A549 (cell line): ENCODE measurements around the gene PSMB9. TPM values are rescaled to one million over a fixed set of nuclear protein-coding genes. Genes with fewer than 3 reads are reported as not detected.

Experiments
- ATAC-seq, 2 experiments: fragments of 200-7000 bp in 1 of 2; fragments of >200 bp in 1 of 2; cut with Nextera tagmentation in 1 of 2; cut with Tn5 transposase in 1 of 2; 3 replicates each; pipeline versions ENCODE4 v1.8.0 to v1.9.1; 2018 to 2020; ENCODE audit warnings: mild to moderate bottlenecking in 1 of 2, moderate library complexity in 1 of 2
- CTCF ChIA-PET: fragments of 300-600 bp; sonication (Branson Sonifier 250); formaldehyde crosslinking; extraction: SDS; loops from one replicate; lab custom pipeline; 2021; ENCODE audit warnings: antibody characterized with exemption, inconsistent platforms; lab: Yijun Ruan, JAX
- POLR2A ChIA-PET: fragments of 350-600 bp; formaldehyde crosslinking; extraction: SDS; loops from one replicate; lab custom pipeline; 2021; ENCODE audit warnings: antibody characterized with exemption, inconsistent platforms; lab: Yijun Ruan, JAX
- DNase-seq, 2 experiments: peaks; one replicate each; pipeline versions ENCODE4 v3.0.0 to v3.0.0-alpha.2; 2011 to 2016; ENCODE audit warnings: low read depth in 1 of 2, low spot score in 1 of 2
- FAIRE-seq: peaks from 2 replicates; lab custom pipeline; 2011; peaks lifted over from hg19 to GRCh38; lab: Jason Lieb, UNC
- H3K27ac ChIP-seq, 2 experiments: fragments of >200 bp; sonication (Bioruptor Twin); formaldehyde crosslinking; 3 replicates each; pipeline ENCODE4 v1.5.1; 2016 to 2017
- H3K4me1 ChIP-seq: fragments of >200 bp; sonication (Bioruptor Twin); formaldehyde crosslinking; 3 replicates; pipeline ENCODE4 v1.6.1; 2016
- H3K4me2 ChIP-seq: fragments of >200 bp; sonication (Bioruptor Twin); formaldehyde crosslinking; 3 replicates; pipeline ENCODE4 v1.6.1; 2016
- H3K4me3 ChIP-seq: fragments of >200 bp; sonication (Bioruptor Twin); formaldehyde crosslinking; 3 replicates; pipeline ENCODE4 v1.5.1; 2016
- H3K9me3 ChIP-seq: fragments of >200 bp; sonication (Bioruptor Twin); formaldehyde crosslinking; 3 replicates; pipeline ENCODE4 v1.6.1; 2016
- CEBPB ChIP-seq, 2 experiments: fragments of >200 bp in 1 of 2; sonication (Bioruptor Twin) in 1 of 2; formaldehyde crosslinking in 1 of 2; IDR thresholded peaks; 2 replicates each; pipeline ENCODE4 v1.6.1; 2012 to 2016
- CTCF ChIP-seq: fragments of >200 bp; sonication (Bioruptor Twin); formaldehyde crosslinking; IDR thresholded peaks from 3 replicates; pipeline ENCODE4 v1.5.1; 2016
- EHF ChIP-seq: fragments of 250-450 bp; sonication (Bioruptor Pico); IDR thresholded peaks from 2 replicates; pipeline ENCODE4 v1.5.0; 2020; ENCODE audit warnings: mild to moderate bottlenecking
- ESRRA ChIP-seq: fragments of 150-350 bp; IDR thresholded peaks from 2 replicates; pipeline ENCODE4 v1.6.1; 2014; ENCODE audit warnings: mild to moderate bottlenecking, low read length, borderline replicate concordance
- FOSB ChIP-seq: fragments of 250-450 bp; sonication (Bioruptor Pico); IDR thresholded peaks from 2 replicates; pipeline ENCODE4 v1.5.0; 2020; ENCODE audit warnings: mild to moderate bottlenecking, moderate library complexity
- FOXS1 ChIP-seq: fragments of 250-450 bp; sonication (Bioruptor Pico); IDR thresholded peaks from 2 replicates; pipeline ENCODE4 v1.5.0; 2020; ENCODE audit warnings: mild to moderate bottlenecking, moderate library complexity
- HES2 ChIP-seq: fragments of >200 bp; sonication (Bioruptor Twin); formaldehyde crosslinking; IDR thresholded peaks from 2 replicates; pipeline ENCODE4 v1.6.1; 2016
- HEYL ChIP-seq: fragments of 250-450 bp; sonication (Bioruptor Pico); IDR thresholded peaks from 2 replicates; pipeline ENCODE4 v1.8.0; 2021; ENCODE audit warnings: mild to moderate bottlenecking, moderate library complexity
- HOXB5 ChIP-seq: fragments of 250-450 bp; sonication (Bioruptor Pico); IDR thresholded peaks from 2 replicates; pipeline ENCODE4 v1.5.0; 2020; ENCODE audit warnings: mild to moderate bottlenecking, moderate library complexity
- MAFK ChIP-seq: fragments of 450-650 bp; IDR thresholded peaks from 2 replicates; pipeline ENCODE4 v1.6.1; 2014; ENCODE audit not compliant: partially characterized antibody
- MAX ChIP-seq: IDR thresholded peaks from 2 replicates; pipeline ENCODE4 v1.6.1; 2012
- RAD21 ChIP-seq, 2 experiments: fragments of >200 bp in 1 of 2; sonication (Bioruptor Twin) in 1 of 2; formaldehyde crosslinking in 1 of 2; IDR thresholded peaks in 1 of 2; conservative IDR thresholded peaks in 1 of 2; 2 replicates in 1 of 2; 3 replicates in 1 of 2; pipeline ENCODE4 v1.6.1; 2012 to 2018; ENCODE audit warnings: inconsistent platforms in 1 of 2
- RCOR1 ChIP-seq: fragments of 150-350 bp; IDR thresholded peaks from 2 replicates; pipeline ENCODE4 v1.6.1; 2014; ENCODE audit warnings: antibody characterized with exemption, low read length, low read depth
- RFX5 ChIP-seq: fragments of 450-650 bp; IDR thresholded peaks from 2 replicates; pipeline ENCODE4 v1.7.1; 2014; ENCODE audit warnings: antibody characterized with exemption, mild to moderate bottlenecking, moderate library complexity
- SREBF2 ChIP-seq: fragments of 450-650 bp; IDR thresholded peaks from 2 replicates; pipeline ENCODE4 v1.6.1; 2014; ENCODE audit warnings: mild to moderate bottlenecking, moderate library complexity
- TP53 ChIP-seq: fragments of 250-450 bp; sonication (Bioruptor Pico); IDR thresholded peaks from 2 replicates; pipeline ENCODE4 v1.5.0; 2021; ENCODE audit warnings: mild to moderate bottlenecking, moderate library complexity
- ZC3H11A ChIP-seq: fragments of 450-650 bp; IDR thresholded peaks from 2 replicates; pipeline ENCODE4 v1.6.1; 2014; ENCODE audit warnings: antibody characterized with exemption, mild to moderate bottlenecking
- ZFP36 ChIP-seq: fragments of 450-650 bp; IDR thresholded peaks from 2 replicates; pipeline ENCODE4 v1.6.1; 2014; ENCODE audit warnings: borderline replicate concordance; ENCODE audit not compliant: partially characterized antibody
- WGBS: methylation state at CpG from one replicate; pipeline ENCODE4 v1.1.6; 2017; ENCODE audit errors: missing lambda C conversion rate; 5-methylcytosine and 5-hydroxymethylcytosine counted together
- polyA plus RNA-seq, 4 experiments: library from polyadenylated mRNA; depleted of rRNA in 3 of 4; stranded (reverse); fragments of >200 nt; fragmentation: RNase III in 1 of 4; extraction: RNeasy Plus Mini Kit Qiagen cat#74134 plus additional on column Dnase treatment in 1 of 4; gene quantifications; 2 replicates in 3 of 4; 3 replicates in 1 of 4; pipeline ENCODE4 v1.2.3, GENCODE V29; 2011 to 2017
- TF ChIP-seq, protein P1 (sequence below): fragments of 200-600 bp; sonication (generic); IDR thresholded peaks from 2 replicates; pipeline ENCODE4 v1.6.1; 2016; ENCODE audit warnings: antibody characterized with exemption, mild to moderate bottlenecking, moderate library complexity
- TF ChIP-seq, protein P2 (sequence below): fragments of 250-450 bp; sonication (Bioruptor Pico); IDR thresholded peaks from 2 replicates; pipeline ENCODE4 v1.5.0; 2020; ENCODE audit warnings: low read depth, mild to moderate bottlenecking, moderate library complexity

Gene PSMB9
- polyA plus RNA-seq, 2 of the 4 experiments (the other 2 are of a cell fraction) = 9.2 to 12.5 TPM

GRCh38 chr6:32890831-32891230, 36.8 kb downstream of the PSMB9 start:
- WGBS = 40% methylated on average over 1 of the region's 1 CpG
- POLR2A ChIA-PET = no interaction called here
- no peak for TF ChIP-seq RCOR1
- no peak for TF ChIP-seq HOXB5
- TF ChIP-seq ESRRA = no peak
- no peak for TF ChIP-seq SREBF2
- no peak for TF ChIP-seq CEBPB (IDR thresholded peaks at IDR 0.05)
- TF ChIP-seq, protein P1, sequence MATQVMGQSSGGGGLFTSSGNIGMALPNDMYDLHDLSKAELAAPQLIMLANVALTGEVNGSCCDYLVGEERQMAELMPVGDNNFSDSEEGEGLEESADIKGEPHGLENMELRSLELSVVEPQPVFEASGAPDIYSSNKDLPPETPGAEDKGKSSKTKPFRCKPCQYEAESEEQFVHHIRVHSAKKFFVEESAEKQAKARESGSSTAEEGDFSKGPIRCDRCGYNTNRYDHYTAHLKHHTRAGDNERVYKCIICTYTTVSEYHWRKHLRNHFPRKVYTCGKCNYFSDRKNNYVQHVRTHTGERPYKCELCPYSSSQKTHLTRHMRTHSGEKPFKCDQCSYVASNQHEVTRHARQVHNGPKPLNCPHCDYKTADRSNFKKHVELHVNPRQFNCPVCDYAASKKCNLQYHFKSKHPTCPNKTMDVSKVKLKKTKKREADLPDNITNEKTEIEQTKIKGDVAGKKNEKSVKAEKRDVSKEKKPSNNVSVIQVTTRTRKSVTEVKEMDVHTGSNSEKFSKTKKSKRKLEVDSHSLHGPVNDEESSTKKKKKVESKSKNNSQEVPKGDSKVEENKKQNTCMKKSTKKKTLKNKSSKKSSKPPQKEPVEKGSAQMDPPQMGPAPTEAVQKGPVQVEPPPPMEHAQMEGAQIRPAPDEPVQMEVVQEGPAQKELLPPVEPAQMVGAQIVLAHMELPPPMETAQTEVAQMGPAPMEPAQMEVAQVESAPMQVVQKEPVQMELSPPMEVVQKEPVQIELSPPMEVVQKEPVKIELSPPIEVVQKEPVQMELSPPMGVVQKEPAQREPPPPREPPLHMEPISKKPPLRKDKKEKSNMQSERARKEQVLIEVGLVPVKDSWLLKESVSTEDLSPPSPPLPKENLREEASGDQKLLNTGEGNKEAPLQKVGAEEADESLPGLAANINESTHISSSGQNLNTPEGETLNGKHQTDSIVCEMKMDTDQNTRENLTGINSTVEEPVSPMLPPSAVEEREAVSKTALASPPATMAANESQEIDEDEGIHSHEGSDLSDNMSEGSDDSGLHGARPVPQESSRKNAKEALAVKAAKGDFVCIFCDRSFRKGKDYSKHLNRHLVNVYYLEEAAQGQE = no peak
- TF ChIP-seq CTCF = no peak
- no peak for TF ChIP-seq EHF (CRISPR knock-in tag)
- no peak for TF ChIP-seq HES2
- no peak for TF ChIP-seq RAD21 (conservative IDR thresholded peaks at IDR 0.05 in 1 of 2, IDR thresholded peaks at IDR 0.05 in 1 of 2)
- TF ChIP-seq, protein P2, sequence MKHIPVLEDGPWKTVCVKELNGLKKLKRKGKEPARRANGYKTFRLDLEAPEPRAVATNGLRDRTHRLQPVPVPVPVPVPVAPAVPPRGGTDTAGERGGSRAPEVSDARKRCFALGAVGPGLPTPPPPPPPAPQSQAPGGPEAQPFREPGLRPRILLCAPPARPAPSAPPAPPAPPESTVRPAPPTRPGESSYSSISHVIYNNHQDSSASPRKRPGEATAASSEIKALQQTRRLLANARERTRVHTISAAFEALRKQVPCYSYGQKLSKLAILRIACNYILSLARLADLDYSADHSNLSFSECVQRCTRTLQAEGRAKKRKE (CRISPR knock-in tag) = no peak
- TF ChIP-seq ZFP36 = no peak
- no peak for TF ChIP-seq MAX
- TF ChIP-seq FOXS1 (CRISPR knock-in tag) = no peak
- TF ChIP-seq TP53 (CRISPR knock-in tag) = no peak
- no peak for TF ChIP-seq ZC3H11A
- TF ChIP-seq FOSB = no peak
- TF ChIP-seq HEYL (CRISPR knock-in tag) = no peak
- no peak for TF ChIP-seq RFX5
- no peak for TF ChIP-seq MAFK
- CTCF ChIA-PET = interaction anchor here (1.2 kb wide), 2 partner anchors 14 to 94 kb away, joined by 4 read pairs; no protein-coding TSS in a partner anchor
- no peak overlapping the region for H3K4me2 ChIP-seq
- FAIRE-seq (no peak), DNase-seq (no peak), ATAC-seq (no peak)
- peaks cover 26% of the 10 kb centered on the region for H3K4me1 ChIP-seq
- H3K4me3 ChIP-seq = no peak overlapping the region
- no peaks in the 10 kb centered on the region for H3K9me3 ChIP-seq
- H3K27ac ChIP-seq = no peak overlapping the region
